ENCODE data around the gene ALDH1A3.

The ALDH1A3 gene

DNA sequence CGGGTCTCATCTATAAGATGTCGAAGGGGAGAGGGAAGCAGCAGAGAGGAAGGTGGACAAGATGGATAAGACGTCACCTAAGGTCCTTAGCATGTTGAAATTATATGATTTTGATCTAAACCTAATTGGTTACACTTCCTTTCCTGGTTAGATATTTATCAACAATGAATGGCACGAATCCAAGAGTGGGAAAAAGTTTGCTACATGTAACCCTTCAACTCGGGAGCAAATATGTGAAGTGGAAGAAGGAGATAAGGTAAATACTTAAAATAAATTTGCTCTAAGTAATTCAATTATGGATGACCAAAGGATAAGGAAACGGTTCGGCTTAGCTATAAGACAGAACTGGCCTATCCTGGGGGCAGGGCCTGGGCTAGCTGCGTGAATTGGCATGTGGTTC is 5.5 kb downstream of the ALDH1A3 start:
- no peak for DNase-seq

DNA sequence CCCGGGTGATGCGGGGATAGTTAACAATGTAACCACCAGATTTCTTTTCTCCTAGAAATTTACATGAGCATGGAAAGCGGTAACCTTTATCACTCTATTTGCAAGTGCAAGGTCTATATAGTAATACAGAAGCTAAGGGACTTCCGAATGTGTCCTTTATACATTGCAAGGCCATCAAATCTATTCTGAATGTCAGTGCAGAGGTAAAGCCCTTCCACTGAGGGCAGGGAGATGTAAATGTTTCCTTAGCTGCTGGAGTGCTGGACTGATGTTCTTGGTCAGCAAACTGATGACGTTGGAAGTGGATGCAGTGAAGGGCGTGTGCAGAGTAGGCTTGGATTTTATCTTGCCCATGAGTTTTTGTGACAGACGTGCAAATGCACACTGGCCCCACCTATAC is 6.2 kb downstream of the ALDH1A3 start:
- DNase-seq: no peak

DNA sequence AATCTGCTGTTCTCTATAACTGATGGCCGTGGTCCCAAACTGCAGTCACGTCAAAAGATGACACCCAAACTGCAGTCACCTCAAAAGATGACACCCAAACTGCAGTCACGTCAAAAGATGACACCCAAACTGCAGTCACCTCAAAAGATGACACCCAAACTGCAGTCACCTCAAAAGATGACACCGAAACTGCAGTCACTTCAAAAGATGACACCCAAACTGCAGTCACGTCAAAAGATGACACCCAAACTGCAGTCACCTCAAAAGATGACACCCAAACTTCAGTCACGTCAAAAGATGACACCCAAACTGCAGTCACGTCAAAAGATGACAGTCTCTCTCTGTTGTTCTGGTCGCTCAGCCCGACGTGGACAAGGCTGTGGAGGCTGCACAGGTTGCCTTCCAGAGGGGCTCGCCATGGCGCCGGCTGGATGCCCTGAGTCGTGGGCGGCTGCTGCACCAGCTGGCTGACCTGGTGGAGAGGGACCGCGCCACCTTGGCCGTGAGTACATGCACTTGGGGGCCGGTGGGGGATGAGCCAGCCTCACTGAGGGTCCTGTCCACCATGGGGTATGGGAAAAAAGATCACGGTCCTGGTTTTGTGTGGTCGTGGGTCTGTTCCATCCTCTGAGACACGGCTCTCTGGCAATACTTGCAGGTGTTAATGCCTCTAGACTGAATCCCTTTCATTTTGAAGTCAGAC is 7.7 kb downstream of the ALDH1A3 start:
- DNase-seq: no peak

DNA sequence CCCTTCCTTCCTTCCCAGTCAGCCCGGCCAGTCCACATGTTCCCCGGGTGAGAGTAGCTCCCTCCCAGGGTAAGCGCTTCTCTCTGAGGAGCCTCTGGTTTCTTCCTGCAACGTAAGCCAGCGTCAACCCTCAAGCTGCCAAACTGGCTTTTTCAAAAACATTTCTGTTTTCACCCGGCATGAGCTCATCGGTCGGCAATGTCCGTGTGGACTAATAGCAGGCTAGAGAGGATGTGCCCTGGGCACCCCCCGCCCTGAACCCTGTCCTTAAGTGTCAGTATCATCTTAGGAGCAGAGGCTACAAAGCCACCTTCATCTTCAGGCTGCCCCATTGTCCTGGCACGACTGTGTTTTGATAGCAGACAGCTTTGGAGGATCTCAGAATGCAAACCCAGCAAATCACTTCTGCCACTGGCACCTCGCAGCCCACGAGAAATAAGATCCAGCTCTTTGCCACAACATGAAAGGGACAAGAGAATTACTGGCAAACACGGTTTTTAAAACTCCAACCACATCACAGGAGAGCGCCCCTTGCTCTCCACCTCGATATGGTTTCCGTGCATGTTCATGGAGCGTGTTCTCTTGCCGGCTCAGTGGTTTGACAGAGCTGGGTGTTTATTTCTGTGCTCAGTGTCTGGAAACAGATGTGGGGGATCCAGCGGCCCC is 9.9 kb downstream of the ALDH1A3 start:
- no peak for DNase-seq

DNA sequence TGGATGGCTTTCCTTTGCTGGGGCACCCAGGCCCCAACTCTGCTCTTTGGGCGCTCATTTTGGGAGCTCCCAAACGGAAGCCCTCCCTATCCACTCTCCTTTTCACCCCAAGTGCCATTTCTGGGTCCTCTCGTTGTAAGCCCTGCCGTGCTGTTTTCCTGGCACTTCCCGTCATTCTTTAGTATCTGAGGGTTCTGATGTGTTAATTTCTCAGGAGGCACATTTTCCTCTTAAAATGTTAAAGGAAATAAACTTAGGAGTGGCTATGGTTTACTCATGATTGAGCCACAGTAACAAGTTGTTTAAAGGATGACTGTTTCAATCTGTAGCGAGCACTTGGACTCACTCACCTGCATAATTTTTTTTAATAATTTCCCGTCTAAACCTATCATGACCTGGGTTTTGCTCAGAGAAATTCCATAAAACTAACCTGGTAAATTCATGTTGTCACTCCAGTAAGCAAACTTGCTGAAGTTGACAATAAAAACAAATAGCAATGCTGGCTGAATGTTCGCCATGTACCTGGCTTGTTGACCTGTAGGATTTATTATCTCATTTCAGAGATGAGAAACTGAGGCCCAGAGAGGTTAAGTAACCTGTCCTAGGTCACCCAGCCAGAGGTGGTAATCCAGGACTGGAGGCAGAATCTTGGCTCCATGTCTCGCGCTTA is 10.6 kb downstream of the ALDH1A3 start:
- DNase-seq: no peak

DNA sequence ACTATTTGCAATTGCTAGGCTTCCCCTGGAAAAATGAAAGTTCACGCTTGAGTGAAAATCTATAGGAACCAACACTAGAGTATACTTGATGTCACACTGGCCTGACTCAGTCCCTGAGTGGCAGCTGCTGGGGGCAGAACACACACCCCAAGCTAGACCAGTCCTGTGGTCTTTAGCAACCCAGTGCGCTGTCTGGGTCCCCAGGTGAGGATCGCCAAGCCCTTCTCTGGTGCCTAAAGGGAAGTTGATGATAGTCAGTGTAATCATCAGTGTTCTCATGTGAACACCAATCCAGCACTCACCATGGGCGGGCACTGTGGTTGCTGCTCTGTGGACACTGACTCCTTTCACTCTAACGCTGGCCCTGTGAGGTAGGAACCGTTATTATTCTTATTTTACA is 11.2 kb downstream of the ALDH1A3 start:
- DNase-seq: no peak

DNA sequence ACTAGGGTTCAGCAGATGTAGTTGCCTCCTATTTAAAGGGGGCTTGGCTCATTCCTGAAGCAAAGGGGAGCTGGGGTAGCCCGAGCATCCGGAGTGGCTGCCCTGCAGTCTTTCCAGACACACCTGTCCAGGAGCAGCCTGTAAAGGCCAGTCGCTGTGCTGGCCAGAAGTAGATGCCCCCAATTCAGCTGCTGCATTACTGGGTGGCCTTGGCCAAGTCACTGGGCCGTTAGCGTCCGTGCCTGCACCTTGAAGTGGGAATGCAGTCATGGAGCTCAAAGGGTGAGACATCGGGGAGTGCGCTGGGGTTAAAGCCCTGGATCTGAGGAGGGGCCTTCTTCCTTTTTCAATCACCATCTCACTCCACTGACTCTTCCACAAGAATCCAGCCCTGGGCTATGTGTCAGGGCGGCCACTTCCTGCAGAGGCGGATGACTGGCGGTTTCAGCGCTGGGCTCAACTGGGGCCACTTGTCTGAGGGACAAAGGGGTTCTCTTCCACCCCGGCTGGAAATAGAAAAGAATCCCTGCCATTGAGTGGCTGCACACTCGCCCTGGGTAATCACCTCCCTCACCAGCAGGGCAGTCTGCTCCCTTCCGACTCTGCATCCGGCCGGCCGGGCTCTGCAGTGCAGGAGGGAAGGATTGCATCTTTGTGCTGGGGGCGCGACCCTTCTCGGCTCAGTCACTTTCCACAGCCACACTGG is 11.8 kb downstream of the ALDH1A3 start:
- DNase-seq: no peak

DNA sequence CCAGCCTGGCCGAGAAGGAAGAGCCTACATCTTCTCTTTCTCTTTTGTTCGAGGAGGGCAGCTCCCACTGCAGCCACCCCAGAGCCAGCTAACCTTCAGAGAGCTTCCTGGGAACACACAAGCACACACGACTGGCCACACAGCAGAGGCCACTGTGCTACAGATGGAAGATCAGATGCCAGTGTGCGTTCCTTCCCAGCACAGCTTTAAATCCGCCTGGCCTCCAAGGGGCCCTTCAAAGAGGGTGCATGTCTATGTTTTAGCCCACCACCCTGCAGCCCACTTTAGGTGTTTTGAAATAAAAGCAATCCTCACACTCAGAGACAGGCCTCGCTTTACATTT is 12.4 kb downstream of the ALDH1A3 start:
- DNase-seq: no peak

DNA sequence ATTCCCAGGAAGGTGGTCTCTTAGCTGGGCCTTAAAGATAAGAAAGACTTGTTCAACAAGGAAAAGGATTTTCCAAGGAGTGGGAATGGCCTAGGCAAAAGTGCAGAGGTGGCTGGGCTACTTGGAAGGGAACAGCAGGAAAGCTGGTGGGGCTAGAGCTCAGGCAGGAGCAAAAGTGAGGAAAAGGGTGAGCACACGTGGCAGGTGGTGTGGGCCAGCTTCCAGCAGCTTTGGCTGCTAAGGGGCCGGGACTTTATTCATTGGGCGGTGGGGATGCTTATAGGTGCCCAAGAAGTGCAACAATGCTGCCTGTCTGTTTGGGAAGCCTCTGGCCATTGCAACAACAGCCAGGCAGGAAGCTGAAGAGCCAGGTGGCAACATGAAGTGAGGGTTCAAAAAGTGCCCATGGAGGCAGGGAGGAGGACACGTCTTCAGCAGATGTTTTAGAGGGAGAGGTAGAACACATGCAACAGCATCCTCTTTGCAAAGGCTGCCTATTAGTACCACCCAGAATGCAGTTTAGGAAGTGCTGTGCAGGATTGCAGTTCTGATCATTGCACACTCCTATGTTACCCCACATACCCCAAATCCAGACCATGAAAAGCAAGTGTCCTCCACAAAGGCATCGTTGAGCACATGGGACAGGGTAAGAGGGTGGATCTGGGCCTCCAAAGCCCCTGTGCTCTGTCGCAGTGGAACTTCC is 13.8 kb downstream of the ALDH1A3 start:
- no peak for DNase-seq

DNA sequence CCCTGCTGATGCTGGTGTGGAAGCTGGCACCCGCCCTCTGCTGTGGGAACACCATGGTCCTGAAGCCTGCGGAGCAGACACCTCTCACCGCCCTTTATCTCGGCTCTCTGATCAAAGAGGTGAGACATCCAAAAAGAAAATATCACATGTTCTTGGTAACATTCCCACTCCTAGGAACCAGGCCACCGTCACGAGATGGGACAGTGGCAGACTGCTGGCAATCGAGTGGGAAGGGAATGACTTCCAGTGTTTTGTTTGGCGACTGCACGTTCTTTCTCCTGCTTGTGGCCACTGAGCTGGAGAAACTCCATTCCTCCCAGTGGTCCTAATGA is 14.3 kb downstream of the ALDH1A3 start:
- no peak for DNase-seq

DNA sequence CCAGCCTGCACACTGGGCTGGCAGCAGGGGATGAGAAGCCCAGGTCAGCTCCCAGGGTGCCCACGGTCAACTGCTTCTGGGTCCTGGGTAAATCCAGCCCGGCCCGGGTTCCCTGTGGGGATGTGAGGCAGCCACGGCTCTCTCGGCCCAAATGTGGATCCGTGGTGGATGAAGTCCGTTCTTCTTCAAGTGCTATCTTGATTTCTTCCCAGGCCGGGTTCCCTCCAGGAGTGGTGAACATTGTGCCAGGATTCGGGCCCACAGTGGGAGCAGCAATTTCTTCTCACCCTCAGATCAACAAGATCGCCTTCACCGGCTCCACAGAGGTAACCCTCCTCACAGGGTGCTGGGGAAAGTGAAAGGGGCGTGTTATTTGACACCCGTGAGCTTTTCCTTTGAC is 16.1 kb downstream of the ALDH1A3 start:
- no peak for DNase-seq

DNA sequence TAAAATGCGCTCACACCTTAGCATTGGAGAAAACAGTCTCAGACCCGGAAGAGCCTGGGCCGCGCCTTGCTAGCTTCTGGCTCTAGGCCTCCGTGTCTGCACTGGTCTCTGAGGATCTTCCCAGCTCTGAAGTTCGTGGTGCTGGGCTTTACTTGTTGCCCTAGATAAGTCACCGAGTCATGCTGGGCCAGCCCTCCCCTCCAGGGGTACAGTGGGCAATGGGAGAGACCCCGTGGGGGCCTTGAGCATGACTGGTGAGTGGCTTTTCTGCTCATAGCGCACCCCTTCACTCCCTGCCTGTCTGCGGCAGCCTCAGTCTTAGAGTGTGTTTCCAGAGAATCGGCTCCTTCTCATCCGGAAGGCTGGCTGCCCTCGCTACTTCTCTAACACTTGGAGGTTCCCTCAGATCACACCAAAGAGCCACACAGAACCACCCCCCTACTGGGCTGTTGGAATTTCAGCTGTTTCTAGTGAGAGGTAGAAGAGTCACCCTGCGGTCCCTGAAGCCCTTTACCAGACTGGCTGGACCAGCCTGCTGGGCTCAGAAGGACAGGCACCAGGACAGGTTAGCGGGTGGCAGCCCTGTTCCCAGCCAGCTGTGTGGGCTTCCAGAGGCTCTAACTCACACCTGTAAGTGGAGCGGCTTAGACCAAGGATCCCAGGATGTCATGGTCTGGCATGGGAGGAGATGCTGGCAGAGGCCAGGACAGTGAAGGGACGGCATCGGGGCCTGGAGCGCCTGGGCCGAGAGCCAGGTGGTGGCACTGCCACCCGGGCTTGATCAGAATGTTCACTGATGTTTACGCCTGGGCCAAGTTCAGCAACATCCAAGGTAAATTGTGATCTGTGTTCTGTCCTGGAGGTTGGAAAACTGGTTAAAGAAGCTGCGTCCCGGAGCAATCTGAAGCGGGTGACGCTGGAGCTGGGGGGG is 17.9 kb downstream of the ALDH1A3 start:
- DNase-seq: no peak

DNA sequence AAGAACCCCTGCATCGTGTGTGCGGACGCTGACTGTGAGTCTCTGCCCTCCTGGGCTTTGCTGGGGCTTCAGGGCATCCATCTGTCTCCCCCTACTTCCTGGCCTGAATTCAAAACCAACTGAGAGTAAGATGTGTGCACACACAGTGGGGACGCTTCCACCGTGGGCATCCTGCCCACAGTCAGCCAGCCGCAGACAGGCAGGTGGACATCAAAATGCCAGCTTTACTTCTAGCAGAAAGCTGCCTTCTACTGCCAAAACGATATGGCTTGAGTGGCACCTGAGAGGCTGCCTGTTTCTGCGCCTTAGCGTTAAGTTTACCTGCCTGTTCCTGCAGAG is 18.5 kb downstream of the ALDH1A3 start:
- no peak for DNase-seq

DNA sequence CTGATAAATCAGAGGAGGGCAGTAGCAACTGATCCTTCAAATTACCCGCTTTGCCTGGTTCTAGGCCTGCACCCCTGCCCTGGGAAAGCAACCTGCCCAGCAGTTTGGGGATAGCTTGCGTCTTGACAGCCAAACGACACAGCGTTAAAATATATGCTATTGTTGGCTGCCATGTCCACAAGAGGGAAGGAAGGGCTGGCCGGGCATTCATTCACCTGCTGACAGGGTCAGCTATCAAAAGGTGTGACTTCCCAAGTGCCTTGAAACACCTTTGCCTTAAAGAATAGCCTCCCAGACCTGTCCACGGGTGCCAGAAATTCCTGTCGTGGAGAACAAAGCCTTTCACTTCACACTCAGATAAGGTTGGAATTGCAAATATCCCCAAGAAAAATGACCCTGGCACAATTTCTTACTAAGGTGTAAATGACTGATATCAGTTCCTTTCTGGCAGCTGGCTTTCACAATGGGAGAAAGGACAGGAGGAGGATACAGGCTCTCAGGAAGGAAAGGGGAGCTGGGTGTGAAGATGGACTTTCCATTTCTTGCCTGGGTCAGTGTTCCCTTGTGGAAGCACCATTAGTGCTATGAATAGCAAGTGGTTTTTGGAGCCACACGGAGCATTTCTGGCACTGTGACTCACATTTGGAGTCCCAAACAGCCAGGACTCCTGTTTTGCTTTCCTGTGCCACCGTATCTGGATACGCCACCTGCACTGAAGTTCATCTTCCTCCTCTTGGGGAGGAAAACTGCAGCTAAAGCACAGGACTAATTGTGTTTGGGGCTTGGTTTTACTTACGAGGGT is 19.2 kb downstream of the ALDH1A3 start:
- no peak for DNase-seq

DNA sequence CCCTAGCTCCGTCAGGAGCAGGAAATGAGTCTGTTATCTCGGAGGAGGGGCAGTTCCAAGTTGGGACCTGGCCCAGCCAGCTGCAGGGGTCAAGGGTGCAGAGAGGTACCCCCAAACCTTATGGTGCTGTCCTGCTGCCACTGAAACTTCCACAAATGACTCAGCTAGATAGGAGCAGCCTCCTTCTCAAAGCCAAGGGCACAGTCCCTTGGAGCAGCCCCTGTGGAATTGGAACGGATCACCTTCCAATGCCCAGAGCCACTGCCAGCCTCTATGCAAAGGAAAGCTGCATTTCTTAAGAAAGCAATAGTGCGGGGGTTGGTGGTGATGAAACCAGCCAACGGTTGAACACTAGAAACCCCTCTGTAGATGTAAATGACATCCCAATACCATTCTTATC is 20.0 kb downstream of the ALDH1A3 start:
- DNase-seq: no peak

DNA sequence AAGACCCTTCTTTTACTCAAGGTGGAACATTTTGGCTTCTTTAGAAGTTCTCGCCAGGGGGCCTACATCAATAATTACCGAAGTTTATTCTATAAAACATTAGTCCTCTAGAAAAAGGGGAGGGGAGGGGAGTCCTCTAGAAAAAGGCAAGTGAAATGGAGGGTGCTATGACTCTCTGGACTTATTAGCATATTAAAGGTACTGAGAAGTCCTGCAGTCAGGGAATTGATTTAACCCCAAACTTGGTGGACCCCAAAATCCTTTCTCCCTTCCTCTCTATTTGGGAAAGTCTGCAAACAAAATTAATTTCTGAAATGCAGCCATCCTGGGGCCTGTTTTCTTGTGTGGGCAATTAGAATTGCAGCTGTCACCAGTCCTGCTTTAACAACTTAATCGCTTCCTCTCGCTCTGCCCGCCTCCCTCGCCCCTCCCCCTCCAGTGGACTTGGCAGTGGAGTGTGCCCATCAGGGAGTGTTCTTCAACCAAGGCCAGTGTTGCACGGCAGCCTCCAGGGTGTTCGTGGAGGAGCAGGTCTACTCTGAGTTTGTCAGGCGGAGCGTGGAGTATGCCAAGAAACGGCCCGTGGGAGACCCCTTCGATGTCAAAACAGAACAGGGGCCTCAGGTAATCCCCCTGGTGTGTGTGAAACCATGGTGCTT is 20.6 kb downstream of the ALDH1A3 start:
- DNase-seq: no peak

DNA sequence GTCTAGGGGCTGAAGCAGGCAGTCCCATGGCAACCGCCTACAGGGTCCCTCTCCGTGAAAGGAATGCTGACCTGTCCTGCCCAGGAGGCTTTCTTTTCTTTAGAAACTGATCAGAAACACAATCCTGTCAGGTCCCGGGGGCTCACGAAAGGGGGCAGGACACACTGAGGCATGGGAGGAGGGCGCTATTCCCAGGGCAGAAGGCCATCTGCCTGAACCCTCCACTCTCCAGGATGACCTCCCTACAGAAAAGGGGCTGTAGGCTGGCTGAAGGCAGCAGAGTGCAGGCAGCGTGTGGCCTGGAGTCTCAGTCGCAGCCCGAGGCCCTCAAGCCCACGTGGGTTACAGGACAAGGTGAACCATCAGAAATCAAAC is 21.2 kb downstream of the ALDH1A3 start:
- no peak for DNase-seq

DNA sequence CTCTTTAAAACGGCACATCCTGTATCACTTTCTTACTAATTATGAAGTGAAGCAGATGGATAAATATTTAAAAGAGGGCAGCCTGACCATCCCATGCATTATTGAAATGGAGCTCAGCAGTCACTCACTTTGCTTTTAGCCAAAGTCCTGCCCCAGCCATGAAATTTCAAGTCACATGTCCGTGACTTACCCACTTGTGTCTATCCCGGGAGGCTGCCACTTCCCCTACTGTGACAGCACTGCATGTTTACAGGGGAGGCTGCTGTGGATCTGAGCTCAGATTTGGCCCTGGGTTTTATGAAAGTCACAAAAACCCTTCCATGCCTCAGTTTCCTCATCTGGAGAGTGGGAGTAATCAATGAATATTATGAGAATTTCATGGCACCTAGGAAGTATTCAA is 21.7 kb downstream of the ALDH1A3 start:
- no peak for DNase-seq

DNA sequence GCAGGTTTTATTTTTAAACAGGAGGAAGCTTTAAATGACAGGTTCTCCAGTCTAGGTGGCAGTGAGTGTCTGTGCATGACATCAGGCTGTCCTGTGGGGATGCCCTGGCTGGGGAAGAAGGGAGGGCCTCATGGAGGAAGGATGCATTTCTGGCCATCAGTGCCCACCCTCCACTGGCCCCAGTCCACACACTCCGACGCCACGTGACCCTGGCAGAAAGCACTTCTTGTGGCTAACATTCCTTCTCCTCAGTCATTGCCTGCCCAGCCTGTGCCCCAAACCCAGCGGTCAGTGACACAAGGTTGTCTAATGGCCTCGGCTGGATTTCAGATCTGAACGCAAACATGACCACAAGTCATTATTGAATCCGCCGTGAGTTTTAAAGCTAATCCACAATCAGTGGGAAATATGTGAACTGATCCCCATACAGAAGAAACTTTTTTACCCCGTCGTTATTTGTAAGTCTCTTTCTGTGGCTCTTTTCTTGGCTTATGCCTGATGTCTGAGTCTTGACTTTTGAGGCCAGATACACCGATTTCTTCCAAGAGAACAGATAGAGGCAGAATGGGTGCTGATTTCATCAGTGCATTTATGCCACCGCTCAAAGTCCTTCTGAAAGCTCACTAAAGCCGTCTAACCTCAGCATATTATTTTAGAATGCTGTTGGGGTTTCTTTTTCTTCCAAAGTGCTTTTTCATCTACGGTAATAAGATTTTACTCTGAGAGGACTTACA is 22.2 kb downstream of the ALDH1A3 start:
- no peak for DNase-seq
